GM12873 (cell line): Measurements from ENCODE around the gene SYMPK.

Experiments used
- TF ChIP-seq, protein P1 (sequence below): IDR thresholded peaks from 2 replicates; pipeline ENCODE4 v1.5.1; 2012; ENCODE audit warnings: low read depth, mild to moderate bottlenecking, moderate library complexity, low read length, control low read depth; ENCODE audit not compliant: insufficient read depth; ENCODE audit errors: missing control alignments

The SYMPK gene

DNA sequence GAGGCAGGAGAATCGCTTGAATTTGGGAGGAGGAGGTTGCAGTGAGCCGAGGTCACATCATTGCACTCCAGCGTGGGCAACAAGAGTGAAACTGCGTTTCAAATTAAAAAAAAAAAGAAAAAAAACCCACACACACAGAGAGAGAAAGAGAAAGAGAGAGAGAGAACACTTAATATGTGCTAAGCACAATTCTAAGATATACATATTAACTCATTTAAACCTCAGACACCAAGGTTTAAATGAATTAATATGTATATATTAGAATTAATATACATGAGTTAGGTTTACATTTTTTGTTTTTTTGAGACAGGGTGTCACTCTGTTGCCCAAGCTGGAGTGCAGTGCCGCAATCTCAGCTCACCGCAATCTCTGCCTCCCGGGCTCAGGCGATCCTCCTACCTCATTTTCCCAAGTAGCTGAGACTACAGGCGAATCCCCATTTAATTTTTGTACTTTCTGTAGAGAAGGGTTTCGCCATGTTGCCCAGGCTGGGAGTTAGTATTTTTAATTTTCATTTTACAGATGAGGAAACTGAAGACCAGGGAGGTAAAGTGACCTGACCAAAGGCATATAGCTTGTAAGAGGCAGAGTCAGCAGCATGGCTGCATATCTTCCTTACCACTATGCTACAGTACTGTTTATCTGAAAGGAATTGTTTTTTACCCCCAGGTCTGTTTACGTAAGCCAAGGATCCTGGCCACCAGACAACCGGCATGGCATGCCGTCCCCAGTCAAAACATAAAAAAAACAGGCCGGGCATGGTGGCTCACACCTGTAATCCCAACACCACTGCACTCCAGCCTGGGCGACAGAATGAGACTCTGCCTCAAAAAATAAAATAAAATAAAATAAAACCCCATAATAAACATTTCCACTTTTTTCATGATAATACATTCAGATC is 2.3 kb downstream of the SYMPK start:
- TF ChIP-seq, protein P1, sequence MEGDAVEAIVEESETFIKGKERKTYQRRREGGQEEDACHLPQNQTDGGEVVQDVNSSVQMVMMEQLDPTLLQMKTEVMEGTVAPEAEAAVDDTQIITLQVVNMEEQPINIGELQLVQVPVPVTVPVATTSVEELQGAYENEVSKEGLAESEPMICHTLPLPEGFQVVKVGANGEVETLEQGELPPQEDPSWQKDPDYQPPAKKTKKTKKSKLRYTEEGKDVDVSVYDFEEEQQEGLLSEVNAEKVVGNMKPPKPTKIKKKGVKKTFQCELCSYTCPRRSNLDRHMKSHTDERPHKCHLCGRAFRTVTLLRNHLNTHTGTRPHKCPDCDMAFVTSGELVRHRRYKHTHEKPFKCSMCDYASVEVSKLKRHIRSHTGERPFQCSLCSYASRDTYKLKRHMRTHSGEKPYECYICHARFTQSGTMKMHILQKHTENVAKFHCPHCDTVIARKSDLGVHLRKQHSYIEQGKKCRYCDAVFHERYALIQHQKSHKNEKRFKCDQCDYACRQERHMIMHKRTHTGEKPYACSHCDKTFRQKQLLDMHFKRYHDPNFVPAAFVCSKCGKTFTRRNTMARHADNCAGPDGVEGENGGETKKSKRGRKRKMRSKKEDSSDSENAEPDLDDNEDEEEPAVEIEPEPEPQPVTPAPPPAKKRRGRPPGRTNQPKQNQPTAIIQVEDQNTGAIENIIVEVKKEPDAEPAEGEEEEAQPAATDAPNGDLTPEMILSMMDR, result no peak

DNA sequence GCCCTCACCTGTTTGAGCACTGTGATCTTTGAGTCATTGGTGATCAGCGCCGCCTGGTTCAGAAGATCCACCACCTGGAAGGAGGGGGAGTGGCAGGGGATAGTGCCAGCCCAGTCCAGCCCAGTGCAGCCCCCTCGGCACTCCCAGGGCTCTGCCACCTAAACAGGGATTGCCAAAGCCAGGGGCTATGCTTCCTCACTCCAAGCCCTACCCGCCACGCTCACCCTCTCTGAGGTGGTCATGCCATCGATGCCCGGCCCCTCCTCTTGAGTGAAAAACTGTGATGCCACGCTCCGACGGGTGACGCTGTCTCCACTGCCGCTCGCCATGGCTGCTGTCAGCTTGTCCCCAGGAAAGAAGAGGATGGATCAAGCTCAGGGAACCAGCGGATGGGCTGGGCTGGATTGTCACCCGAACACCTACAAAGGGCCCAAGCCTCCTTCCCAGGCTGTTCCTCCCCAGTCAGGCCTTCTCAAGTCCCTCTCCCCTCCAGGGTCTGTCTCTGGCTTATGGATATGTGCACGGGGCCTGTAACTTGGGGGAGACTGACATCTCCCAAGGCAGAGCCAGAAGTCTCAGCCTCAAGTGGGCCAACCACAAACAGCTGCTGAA is 8.7 kb downstream of the SYMPK start:
- TF ChIP-seq, protein P1, result no peak

DNA sequence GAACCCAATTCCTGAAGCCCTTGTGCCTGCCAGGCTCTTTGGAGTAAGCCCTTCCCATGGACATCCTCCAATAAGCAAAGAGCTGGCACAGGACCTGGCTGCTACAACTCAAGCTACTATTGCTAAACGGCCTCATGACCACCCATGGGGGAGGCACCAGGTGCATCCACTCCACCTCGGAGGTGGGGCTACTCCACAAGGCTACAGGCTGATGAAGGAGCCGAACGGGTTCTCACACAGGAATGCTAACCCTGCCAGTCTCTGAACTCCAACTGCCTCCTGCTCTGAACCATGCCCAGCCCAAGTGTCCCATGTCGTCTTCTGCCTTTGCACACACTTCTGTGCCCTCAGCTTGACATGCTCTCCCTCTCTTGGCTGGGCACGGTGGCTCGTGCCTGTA is 10.0 kb downstream of the SYMPK start:
- TF ChIP-seq, protein P1, result no peak

GRCh38 chr19:45852145-45852750 is 10.7 kb downstream of the SYMPK start:
- TF ChIP-seq, protein P1, result no peak

DNA sequence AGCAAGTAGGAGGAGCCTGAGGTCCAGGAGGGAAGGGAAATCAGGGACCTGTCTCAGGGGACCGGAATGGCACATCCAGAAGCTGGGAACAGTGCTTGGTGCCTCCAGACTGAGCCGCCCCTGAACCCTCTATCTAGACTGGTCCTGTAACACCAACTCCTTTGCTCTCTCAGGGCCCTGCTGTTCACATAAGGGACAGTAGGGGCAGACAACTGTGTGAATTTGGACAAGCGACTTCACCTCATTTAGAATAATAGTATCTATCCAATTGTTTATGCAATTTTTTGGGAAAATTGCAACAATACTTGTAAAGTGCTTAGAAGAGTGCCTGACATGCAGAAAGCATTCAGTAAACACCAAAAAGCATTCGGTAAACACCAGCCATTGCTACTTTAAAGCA is 14.0 kb downstream of the SYMPK start:
- TF ChIP-seq, protein P1, result peak; percentile 47

GRCh38 chr19:45847663-45848062 is 15.3 kb downstream of the SYMPK start:
- TF ChIP-seq, protein P1, result no peak

GRCh38 chr19:45842198-45842597 is 20.7 kb downstream of the SYMPK start:
- TF ChIP-seq, protein P1, result no peak
